ENCODE results near the gene MELK. TPM values are rescaled to one million over a fixed set of nuclear protein-coding genes. Genes with fewer than 3 reads are reported as not detected.

The MELK gene
- total RNA-seq, 1 experiment from 2014 or later, result 74.2 TPM

DNA sequence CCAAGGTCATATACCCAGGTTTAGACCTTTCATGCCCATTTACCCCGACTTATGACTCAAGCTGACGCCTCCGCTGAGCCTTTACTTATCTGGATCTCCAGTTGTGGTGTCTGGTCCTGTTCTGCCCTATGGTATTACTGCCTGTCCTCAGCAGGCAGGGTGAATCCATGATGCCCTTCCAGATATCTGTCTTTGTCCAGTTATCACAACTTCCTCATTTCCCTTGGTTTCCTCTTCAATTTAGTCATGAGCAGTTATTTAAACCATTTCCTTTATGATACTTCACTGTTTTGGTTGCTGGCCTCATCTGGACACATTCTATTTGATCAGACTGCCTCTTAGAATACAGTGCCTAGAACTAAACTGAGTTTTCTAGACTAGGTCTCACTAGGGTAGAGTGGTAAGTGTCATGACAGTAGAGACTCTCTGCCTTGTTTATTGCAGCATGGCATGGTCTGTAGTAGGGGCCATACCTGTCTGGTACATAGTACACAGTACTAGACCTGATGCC lies 93.3 kb downstream of the MELK start:
- peak; percentile 6 for DNase-seq (ENCODE audit: low read depth)

GRCh38 chr9:36671561-36671960 lies 98.9 kb downstream of the MELK start:
- DNase-seq (ENCODE audit: low read depth), result no peak

DNA sequence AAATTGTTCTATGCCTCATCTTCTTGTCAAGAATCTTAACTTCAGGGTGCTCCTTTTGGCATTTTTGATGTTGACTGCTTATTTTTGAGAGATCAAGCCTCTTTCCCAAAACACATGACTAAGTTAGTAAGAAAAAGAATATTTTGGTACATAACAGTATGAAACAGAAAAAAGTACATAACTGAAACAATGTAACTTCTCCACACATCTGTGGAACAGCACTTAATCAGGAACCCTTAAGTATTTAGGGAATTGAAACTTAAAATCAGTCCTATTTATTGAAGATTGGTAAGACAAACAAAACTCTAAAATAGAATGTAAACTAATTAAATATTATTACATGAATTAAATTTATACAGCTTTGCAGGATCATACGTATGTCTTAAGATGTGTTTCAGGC lies 103.4 kb downstream of the MELK start:
- no peak for DNase-seq (ENCODE audit: low read depth)

- no peak for DNase-seq (ENCODE audit: low read depth)
Measured at GRCh38 chr9:36676778-36677485, 104.2 kb downstream of the MELK start.

DNA sequence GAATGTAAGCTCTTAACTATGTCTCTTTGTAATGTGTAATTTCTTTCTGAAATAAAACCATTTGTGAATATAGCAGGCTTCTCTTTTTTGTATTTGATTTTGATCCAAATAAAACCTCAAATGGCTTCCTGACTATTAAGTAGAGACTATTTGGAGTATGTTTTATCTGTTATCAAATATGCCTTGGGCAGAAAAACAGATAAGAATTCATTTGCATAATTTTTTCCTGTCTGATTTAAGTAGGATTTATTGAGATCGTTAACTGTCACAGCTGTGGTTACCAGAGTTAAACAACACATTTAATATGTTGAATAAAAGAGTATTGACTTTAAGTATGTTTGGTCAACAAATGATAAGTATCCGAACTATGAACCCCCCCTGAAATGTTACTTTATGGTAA lies 104.9 kb downstream of the MELK start:
- no peak for DNase-seq (ENCODE audit: low read depth)

- peak; percentile 29 for DNase-seq (ENCODE audit: low read depth)
Measured at GRCh38 chr9:36679710-36680109, 107.0 kb downstream of the MELK start.

DNA sequence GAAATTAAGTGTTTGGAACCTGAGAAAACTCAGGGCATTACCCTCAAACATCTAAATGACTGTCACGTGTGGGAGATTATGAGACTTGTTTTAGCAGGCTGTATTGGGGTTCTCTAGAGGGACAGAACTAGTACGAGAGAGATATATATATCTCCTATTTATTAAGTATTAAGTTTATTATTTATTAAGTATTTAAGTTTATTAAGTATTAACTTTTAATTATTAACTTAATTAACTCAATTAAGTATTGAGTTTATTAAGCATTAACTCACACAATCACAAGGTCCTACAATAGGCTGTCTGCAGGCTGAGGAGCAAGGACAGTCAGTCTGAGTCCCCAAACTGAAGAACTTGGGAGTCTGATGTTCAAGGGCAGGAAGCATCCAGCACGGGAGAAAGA lies 113.8 kb downstream of the MELK start:
- DNase-seq (ENCODE audit: low read depth), result no peak

DNA sequence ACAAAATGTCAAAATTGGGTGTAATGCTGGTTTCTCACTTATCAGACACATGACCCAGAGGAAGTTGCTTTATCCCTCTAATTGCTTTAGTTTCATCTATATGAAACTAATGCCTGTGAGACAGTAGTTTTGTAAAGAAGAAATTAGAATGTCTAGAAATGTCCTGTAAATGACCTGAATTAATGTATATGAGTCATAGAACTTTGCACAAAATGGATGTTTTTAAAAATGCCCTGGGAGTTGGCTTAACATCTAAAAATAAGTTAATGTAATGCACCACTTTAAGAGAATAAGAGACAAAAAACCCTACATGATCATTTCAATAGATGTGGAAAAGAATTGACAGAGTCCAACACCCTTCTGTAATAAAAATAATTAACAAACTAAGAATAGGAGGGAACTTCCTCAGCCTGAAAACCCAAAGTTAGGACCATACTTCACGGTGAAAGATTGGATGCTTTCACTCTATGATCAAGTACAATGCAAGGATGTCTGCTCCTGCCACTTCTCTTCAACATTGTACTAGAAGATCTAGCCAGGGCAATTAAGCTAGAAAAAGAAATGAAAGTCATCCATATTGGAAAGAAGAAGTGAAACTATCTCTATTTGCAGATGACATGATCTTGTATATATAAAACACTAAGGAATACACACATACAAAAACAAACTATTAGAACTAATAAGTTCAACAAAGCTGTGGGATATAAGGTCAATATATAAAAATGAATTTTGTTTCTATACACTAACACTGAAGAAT lies 117.9 kb downstream of the MELK start:
- no peak for DNase-seq (ENCODE audit: low read depth)

GRCh38 chr9:36691671-36692070 lies 119.0 kb downstream of the MELK start:
- DNase-seq (ENCODE audit: low read depth), result no peak

- DNase-seq (ENCODE audit: low read depth), result no peak
Measured at GRCh38 chr9:36698984-36699383, 126.3 kb downstream of the MELK start.

- no peak for DNase-seq (ENCODE audit: low read depth)
Measured at GRCh38 chr9:36704148-36704547, 131.5 kb downstream of the MELK start.

GRCh38 chr9:36713515-36714490 lies 141.1 kb downstream of the MELK start:
- no peak for DNase-seq (ENCODE audit: low read depth)

DNA sequence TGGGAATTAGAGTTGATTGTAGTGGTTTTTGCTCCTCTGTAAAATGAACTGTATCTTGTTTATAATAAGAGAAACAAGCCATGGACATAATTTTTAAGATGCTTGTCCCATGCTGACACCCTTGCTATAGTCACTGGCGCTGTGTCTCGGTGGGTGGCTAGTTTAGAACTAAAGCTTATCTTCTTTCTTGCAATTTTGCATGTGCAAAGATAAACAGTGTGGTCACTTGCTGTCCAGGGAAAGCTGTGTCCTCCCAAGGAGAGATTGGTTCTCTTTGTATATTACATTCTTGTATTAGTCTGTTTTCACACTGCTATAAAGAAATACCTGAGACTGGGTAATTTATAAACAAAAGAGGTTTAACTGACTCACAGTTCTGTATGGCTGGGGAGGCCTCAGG lies 143.8 kb downstream of the MELK start:
- no peak for DNase-seq (ENCODE audit: low read depth)

- DNase-seq (ENCODE audit: low read depth), result peak; percentile 9
Measured at GRCh38 chr9:36717276-36717675, 144.6 kb downstream of the MELK start.

DNA sequence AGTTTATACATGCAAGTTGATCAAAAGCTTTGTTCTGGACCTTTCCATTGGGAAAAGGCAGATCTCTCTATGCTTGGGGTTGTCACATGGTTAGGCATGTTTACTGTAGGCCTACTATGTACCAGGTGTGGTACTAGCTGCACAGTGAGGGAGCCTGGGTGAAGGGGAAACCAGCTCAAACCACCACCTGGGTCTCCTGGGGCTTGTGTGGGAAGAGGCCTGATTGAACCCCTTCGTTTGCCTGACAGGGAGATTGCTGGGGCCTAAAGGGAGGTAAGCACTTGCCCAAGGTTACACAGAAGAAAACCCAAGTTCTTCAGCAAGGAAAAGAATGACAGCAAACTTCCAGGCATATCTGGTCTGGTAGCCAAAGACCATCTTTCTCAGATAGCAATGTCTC lies 145.9 kb downstream of the MELK start:
- no peak for DNase-seq (ENCODE audit: low read depth)

DNA sequence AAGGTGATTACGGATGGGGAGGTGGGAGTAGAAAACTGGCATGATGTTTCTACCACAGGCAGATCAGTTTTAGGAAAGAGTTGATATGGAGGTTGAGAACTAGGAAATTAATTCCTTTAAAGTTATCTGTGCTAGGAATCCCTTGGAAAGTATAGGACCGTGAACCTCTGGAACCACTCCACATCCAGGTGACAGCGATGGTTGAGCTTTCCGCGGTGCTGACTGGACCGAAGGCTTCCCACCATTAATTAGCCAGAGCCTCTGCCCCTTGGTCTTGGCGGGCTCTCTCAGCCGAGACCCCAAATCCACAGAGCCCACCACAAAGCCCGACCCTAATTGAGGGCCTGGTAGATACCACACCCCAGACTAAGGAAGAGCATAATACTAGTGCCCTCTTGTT lies 147.3 kb downstream of the MELK start:
- no peak for DNase-seq (ENCODE audit: low read depth)

GRCh38 chr9:36721846-36722588 lies 149.3 kb downstream of the MELK start:
- no peak for DNase-seq (ENCODE audit: low read depth)

- DNase-seq (ENCODE audit: low read depth), result no peak
Measured at GRCh38 chr9:36725777-36726356, 153.2 kb downstream of the MELK start.
